Measurements from ENCODE around the gene MDM2.

MDM2 gene

DNA sequence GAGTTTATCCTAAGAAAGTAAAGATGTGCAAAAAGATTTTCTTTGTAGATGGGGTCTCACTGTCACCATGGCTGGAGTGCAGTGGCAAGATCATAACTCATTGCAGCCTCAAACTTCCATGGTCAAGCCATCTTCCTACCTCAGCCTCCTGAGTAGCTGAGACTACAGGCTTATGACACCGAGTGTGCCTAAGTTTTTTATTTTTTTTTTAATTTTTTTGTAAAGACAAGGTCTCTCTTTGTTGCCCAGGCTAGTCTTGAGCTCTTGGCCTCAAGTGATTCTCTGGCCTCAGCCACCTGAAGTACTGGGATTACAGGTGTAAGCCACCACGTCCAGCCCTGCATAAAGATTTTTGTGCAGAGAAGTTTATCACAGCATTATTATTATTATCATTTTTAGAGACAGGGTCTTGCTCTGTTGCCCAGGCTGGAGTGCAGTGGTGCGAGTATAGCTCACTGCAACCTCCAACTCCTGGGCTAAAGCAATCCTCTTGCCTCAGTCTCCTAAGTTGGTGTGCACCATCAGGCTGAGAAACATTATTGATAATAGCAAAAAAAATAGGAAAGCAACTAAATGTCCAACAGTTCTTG, 19.3 kb upstream of the MDM2 start:
- no peak overlapping the region for H3K27ac ChIP-seq (ENCODE audit: low read length)
- no peaks in the 10 kb centered on the region for H3K27me3 ChIP-seq (ENCODE audit: low read depth, low read length)
- H3K36me3 ChIP-seq (ENCODE audit: control insufficient read depth in 1 of 2, insufficient read depth in 2 of 2, low read length in 2 of 2): no peaks in the 10 kb centered on the region

GRCh38 chr12:68789144-68789878, 18.7 kb upstream of the MDM2 start:
- Histone ChIP-seq H3K4me1 (ENCODE audit: control insufficient read depth in 1 of 2, insufficient read depth in 2 of 2, low read length in 2 of 2) (no peaks in the 10 kb centered on the region), H3K27ac (ENCODE audit: low read length) (no peak overlapping the region)

More for the DNA sequence above, 19.3 kb upstream of the MDM2 start:
- Histone ChIP-seq H3K9me3 (ENCODE audit: control insufficient read depth in 1 of 2, low read length in 2 of 2) (no peaks in the 10 kb centered on the region), H3K4me1 (ENCODE audit: control insufficient read depth in 1 of 2, insufficient read depth in 2 of 2, low read length in 2 of 2) (no peaks in the 10 kb centered on the region), H3K4me3 (ENCODE audit: low read depth in 1 of 2, low read length in 2 of 2) (no peak overlapping the region)

GRCh38 chr12:68790081-68790951, 17.7 kb upstream of the MDM2 start:
- Histone ChIP-seq H3K27ac (ENCODE audit: low read length) (no peak overlapping the region), H3K4me1 (ENCODE audit: control insufficient read depth in 1 of 2, insufficient read depth in 2 of 2, low read length in 2 of 2) (no peaks in the 10 kb centered on the region), H3K27me3 (ENCODE audit: low read depth, low read length) (no peaks in the 10 kb centered on the region), H3K9me3 (ENCODE audit: control insufficient read depth in 1 of 2, low read length in 2 of 2) (no peaks in the 10 kb centered on the region), H3K4me3 (ENCODE audit: low read depth in 1 of 2, low read length in 2 of 2) (no peak overlapping the region), H3K36me3 (ENCODE audit: control insufficient read depth in 1 of 2, insufficient read depth in 2 of 2, low read length in 2 of 2) (no peaks in the 10 kb centered on the region)

More at GRCh38 chr12:68789144-68789878, 18.7 kb upstream of the MDM2 start:
- H3K4me3 ChIP-seq (ENCODE audit: low read depth in 1 of 2, low read length in 2 of 2): no peak overlapping the region
- no peaks in the 10 kb centered on the region for H3K27me3 ChIP-seq (ENCODE audit: low read depth, low read length)
- no peaks in the 10 kb centered on the region for H3K9me3 ChIP-seq (ENCODE audit: control insufficient read depth in 1 of 2, low read length in 2 of 2)
- no peaks in the 10 kb centered on the region for H3K36me3 ChIP-seq (ENCODE audit: control insufficient read depth in 1 of 2, insufficient read depth in 2 of 2, low read length in 2 of 2)

DNA sequence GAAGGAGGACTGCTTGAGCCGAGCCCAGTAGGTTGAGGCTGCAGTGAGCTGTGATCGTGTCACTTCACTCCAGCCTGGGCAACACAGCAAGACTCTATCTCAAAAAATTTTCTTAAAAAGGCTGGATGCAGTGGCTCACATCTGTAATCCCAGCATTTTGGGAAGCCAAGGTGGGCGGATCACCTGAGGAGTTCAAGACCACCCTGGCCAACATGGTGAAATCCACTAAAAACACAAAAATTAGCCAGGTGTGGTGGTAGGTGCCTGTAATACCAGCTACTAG, 17.1 kb upstream of the MDM2 start:
- no peaks in the 10 kb centered on the region for H3K27me3 ChIP-seq (ENCODE audit: low read depth, low read length)
- no peak overlapping the region for H3K4me3 ChIP-seq (ENCODE audit: low read depth in 1 of 2, low read length in 2 of 2)
- no peaks in the 10 kb centered on the region for H3K4me1 ChIP-seq (ENCODE audit: control insufficient read depth in 1 of 2, insufficient read depth in 2 of 2, low read length in 2 of 2)
- no peak overlapping the region for H3K27ac ChIP-seq (ENCODE audit: low read length)
- H3K36me3 ChIP-seq (ENCODE audit: control insufficient read depth in 1 of 2, insufficient read depth in 2 of 2, low read length in 2 of 2): no peaks in the 10 kb centered on the region
- H3K9me3 ChIP-seq (ENCODE audit: control insufficient read depth in 1 of 2, low read length in 2 of 2): no peaks in the 10 kb centered on the region

DNA sequence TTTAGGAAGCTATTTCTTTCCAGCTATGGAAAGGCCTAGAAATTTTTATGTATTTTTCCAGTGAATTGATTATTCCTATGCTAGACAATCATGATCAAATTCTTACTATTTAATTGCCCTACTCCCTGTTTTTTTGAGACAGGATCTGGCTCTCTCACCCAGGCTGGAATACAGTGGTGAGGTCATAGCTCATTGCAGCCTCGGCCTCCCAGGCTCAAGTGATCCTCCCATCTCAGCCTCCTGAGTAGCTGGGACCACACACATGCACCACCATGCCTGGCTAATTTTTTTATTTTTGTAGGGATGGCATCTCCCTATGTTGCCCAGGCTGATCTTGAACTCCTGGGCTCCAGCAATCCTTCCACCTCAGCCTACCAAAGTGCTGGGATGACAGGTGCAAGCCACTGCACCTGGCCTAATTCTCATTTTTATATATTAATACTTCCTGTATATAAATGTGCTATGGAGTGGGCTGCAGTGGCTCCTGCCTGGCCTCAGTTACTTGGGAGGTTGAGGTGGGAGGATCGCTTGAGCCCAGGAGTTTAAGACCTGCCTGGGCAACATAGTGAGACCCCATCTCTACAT, 16.0 kb upstream of the MDM2 start:
- no peak overlapping the region for H3K27ac ChIP-seq (ENCODE audit: low read length)
- no peaks in the 10 kb centered on the region for H3K36me3 ChIP-seq (ENCODE audit: control insufficient read depth in 1 of 2, insufficient read depth in 2 of 2, low read length in 2 of 2)
- no peak overlapping the region for H3K4me3 ChIP-seq (ENCODE audit: low read depth in 1 of 2, low read length in 2 of 2)
- H3K27me3 ChIP-seq (ENCODE audit: low read depth, low read length): no peaks in the 10 kb centered on the region
- H3K4me1 ChIP-seq (ENCODE audit: control insufficient read depth in 1 of 2, insufficient read depth in 2 of 2, low read length in 2 of 2): no peaks in the 10 kb centered on the region
- H3K9me3 ChIP-seq (ENCODE audit: control insufficient read depth in 1 of 2, low read length in 2 of 2): no peaks in the 10 kb centered on the region

DNA sequence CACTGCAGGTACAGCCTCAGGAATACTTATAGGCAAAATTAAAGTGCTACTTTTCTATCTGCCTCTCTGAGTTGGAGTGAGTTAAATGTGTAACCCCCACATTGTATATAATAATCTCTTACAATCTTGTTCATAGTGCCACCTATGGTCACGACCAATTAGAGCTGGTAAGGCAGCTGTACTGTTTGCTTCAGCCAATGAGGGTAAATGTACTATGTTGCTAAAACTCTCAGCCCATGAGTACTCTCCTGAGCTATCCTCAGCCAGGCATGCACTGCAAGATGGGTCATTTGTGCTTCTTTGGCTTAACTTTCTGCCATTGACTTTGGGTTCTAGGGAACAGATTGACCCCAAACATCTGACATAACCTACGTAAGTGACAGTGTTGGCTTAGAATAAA, 15.0 kb upstream of the MDM2 start:
- no peak overlapping the region for H3K27ac ChIP-seq (ENCODE audit: low read length)
- no peaks in the 10 kb centered on the region for H3K9me3 ChIP-seq (ENCODE audit: control insufficient read depth in 1 of 2, low read length in 2 of 2)
- H3K27me3 ChIP-seq (ENCODE audit: low read depth, low read length): no peaks in the 10 kb centered on the region
- no peaks in the 10 kb centered on the region for H3K4me1 ChIP-seq (ENCODE audit: control insufficient read depth in 1 of 2, insufficient read depth in 2 of 2, low read length in 2 of 2)
- H3K4me3 ChIP-seq (ENCODE audit: low read depth in 1 of 2, low read length in 2 of 2): no peak overlapping the region
- no peaks in the 10 kb centered on the region for H3K36me3 ChIP-seq (ENCODE audit: control insufficient read depth in 1 of 2, insufficient read depth in 2 of 2, low read length in 2 of 2)

DNA sequence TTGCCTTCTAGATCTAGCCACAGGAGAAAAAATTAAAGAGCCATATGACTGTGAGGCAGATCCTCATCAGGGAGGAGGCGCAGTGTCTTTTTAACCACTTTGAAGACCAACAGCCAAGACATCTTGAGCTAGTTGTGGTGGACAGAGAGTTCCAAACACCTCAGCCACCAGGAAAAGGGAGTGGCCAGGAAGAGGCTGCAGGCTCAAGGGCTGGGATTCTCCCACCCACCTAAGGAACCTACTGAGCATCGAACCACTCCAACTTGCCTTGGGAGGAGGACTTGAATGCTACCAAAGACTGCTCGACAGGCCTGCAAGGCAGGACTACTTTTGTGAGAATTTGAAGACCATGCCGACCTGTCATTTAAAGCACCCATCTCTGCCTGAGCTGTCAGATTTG, 14.5 kb upstream of the MDM2 start:
- Histone ChIP-seq H3K27me3 (ENCODE audit: low read depth, low read length) (no peaks in the 10 kb centered on the region), H3K9me3 (ENCODE audit: control insufficient read depth in 1 of 2, low read length in 2 of 2) (no peaks in the 10 kb centered on the region), H3K27ac (ENCODE audit: low read length) (no peak overlapping the region), H3K4me3 (ENCODE audit: low read depth in 1 of 2, low read length in 2 of 2) (no peak overlapping the region), H3K4me1 (ENCODE audit: control insufficient read depth in 1 of 2, insufficient read depth in 2 of 2, low read length in 2 of 2) (no peaks in the 10 kb centered on the region), H3K36me3 (ENCODE audit: control insufficient read depth in 1 of 2, insufficient read depth in 2 of 2, low read length in 2 of 2) (no peaks in the 10 kb centered on the region)

DNA sequence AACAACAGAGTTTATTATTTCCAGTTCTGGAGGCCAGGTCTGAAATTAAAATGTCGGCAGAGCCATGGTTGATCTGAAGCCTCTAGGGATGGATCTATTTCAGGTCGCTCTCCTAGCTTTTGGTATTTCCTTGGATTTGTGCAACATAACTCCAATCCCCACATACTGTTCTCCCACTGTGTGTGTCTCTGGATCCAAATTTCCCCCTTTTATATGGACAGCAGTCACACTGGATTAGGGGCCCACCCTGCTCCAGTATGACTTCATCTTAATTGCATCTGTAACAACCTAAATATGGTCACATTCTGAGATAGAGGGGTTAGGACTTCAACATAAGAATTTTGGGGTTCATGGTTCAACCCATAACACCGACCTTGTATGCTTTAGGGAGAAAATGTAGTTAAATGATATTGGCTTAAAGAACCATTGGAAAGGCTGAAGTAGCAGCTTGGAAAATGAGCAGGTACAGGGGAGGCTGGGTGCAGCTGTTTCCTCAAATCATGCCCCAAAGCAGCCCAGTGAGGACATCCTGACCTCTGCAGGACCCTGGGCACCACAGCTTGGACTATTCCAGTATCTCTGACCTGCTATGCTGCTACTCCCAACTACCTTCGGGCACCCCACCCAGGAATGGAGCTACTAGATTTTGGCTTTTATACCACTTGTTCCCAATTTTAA, 13.9 kb upstream of the MDM2 start:
- H3K4me3 ChIP-seq (ENCODE audit: low read depth in 1 of 2, low read length in 2 of 2): no peak overlapping the region
- H3K9me3 ChIP-seq (ENCODE audit: control insufficient read depth in 1 of 2, low read length in 2 of 2): no peaks in the 10 kb centered on the region
- H3K4me1 ChIP-seq (ENCODE audit: control insufficient read depth in 1 of 2, insufficient read depth in 2 of 2, low read length in 2 of 2): no peaks in the 10 kb centered on the region
- H3K27me3 ChIP-seq (ENCODE audit: low read depth, low read length): no peaks in the 10 kb centered on the region
- H3K36me3 ChIP-seq (ENCODE audit: control insufficient read depth in 1 of 2, insufficient read depth in 2 of 2, low read length in 2 of 2): no peaks in the 10 kb centered on the region
- no peak overlapping the region for H3K27ac ChIP-seq (ENCODE audit: low read length)

DNA sequence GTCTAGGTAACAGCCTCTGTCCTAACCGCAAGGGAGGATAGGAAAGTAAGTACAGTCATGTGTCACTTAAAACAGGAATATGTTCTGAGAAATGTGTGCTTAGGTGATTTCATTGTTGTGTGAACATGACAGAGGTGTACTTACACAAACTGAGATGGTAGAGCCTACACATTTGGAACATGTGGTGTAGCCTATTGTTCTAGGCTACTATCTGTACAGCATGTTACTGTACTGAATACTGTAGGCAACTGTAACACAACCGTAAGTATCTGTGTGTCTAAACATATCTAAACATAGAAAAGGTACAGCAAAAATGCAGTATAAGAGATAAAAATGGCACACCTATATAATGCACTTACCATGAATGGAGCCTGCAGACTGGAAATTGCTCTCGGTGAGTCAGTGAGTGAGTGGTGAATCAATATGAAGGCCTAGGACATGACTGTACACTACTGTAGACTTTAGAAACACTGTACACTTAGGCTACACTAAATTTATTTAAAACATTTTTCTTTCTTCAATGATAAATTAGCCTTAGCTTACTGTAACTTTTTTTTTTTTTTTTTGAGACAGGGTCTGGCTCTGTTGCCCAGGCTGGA, 13.2 kb upstream of the MDM2 start:
- Histone ChIP-seq H3K36me3 (ENCODE audit: control insufficient read depth in 1 of 2, insufficient read depth in 2 of 2, low read length in 2 of 2) (no peaks in the 10 kb centered on the region), H3K27me3 (ENCODE audit: low read depth, low read length) (no peaks in the 10 kb centered on the region), H3K9me3 (ENCODE audit: control insufficient read depth in 1 of 2, low read length in 2 of 2) (no peaks in the 10 kb centered on the region), H3K4me3 (ENCODE audit: low read depth in 1 of 2, low read length in 2 of 2) (no peak overlapping the region), H3K27ac (ENCODE audit: low read length) (no peak overlapping the region), H3K4me1 (ENCODE audit: control insufficient read depth in 1 of 2, insufficient read depth in 2 of 2, low read length in 2 of 2) (no peaks in the 10 kb centered on the region)

GRCh38 chr12:68796399-68796798, 11.6 kb upstream of the MDM2 start:
- H3K27ac ChIP-seq (ENCODE audit: low read length): no peak overlapping the region
- no peaks in the 10 kb centered on the region for H3K27me3 ChIP-seq (ENCODE audit: low read depth, low read length)
- no peaks in the 10 kb centered on the region for H3K9me3 ChIP-seq (ENCODE audit: control insufficient read depth in 1 of 2, low read length in 2 of 2)
- no peak overlapping the region for H3K4me3 ChIP-seq (ENCODE audit: low read depth in 1 of 2, low read length in 2 of 2)
- no peaks in the 10 kb centered on the region for H3K4me1 ChIP-seq (ENCODE audit: control insufficient read depth in 1 of 2, insufficient read depth in 2 of 2, low read length in 2 of 2)
- no peaks in the 10 kb centered on the region for H3K36me3 ChIP-seq (ENCODE audit: control insufficient read depth in 1 of 2, insufficient read depth in 2 of 2, low read length in 2 of 2)

- Histone ChIP-seq H3K4me3 (ENCODE audit: low read depth in 1 of 2, low read length in 2 of 2) (no peak overlapping the region), H3K27ac (ENCODE audit: low read length) (no peak overlapping the region), H3K36me3 (ENCODE audit: control insufficient read depth in 1 of 2, insufficient read depth in 2 of 2, low read length in 2 of 2) (no peaks in the 10 kb centered on the region), H3K9me3 (ENCODE audit: control insufficient read depth in 1 of 2, low read length in 2 of 2) (no peaks in the 10 kb centered on the region), H3K4me1 (ENCODE audit: control insufficient read depth in 1 of 2, insufficient read depth in 2 of 2, low read length in 2 of 2) (no peaks in the 10 kb centered on the region), H3K27me3 (ENCODE audit: low read depth, low read length) (no peaks in the 10 kb centered on the region)
Measured at GRCh38 chr12:68798882-68799234, 9.1 kb upstream of the MDM2 start.

All from muscle layer of duodenum (tissue), 2 donors.